K562 (cell line): Measurements from ENCODE around the gene AKR1A1. TPM values are rescaled to one million over a fixed set of nuclear protein-coding genes. Genes with fewer than 3 reads are reported as not detected.
A peak's percentile ranks its signal among the peaks of the same experiment; 100 is the strongest.

Source experiments
- EP400 ChIP-seq: fragments of 450-650 bp; IDR thresholded peaks from 2 replicates; pipeline ENCODE4 v1.6.1; 2017; ENCODE audit warnings: antibody characterized with exemption, mild to moderate bottlenecking, moderate library complexity
- FOXO4 ChIP-seq: fragments of 450-650 bp; formaldehyde crosslinking; IDR thresholded peaks from 2 replicates; pipeline ENCODE4 v1.4.0; 2020; ENCODE audit warnings: mild to moderate bottlenecking, moderate library complexity
- GMEB1 ChIP-seq: fragments of 250-450 bp; sonication (Bioruptor Pico); IDR thresholded peaks from 2 replicates; pipeline ENCODE4 v1.4.0; 2020; ENCODE audit warnings: mild to moderate bottlenecking
- GTF2A2 ChIP-seq: IDR thresholded peaks from 2 replicates; pipeline ENCODE4 v1.6.1; 2016; ENCODE audit warnings: mild to moderate bottlenecking, missing genetic modification characterization, missing compliant biosample characterization
- HNRNPLL ChIP-seq: fragments of 200-400 bp; formaldehyde crosslinking; IDR thresholded peaks from 2 replicates; pipeline ENCODE4 v1.6.1; 2017; ENCODE audit warnings: low read length, low read depth, mild to moderate bottlenecking; ENCODE audit not compliant: poor library complexity, severe bottlenecking
- ILF3 ChIP-seq: fragments of 450-650 bp; IDR thresholded peaks from 2 replicates; pipeline ENCODE4 v1.6.1; 2018; ENCODE audit warnings: antibody characterized with exemption, mild to moderate bottlenecking, moderate library complexity, borderline replicate concordance
- IRF1 ChIP-seq: sonication (generic); formaldehyde crosslinking; IDR thresholded peaks from 2 replicates; pipeline ENCODE4 v1.8.0; 2022; ENCODE audit warnings: missing genetic modification reagents, mild to moderate bottlenecking, borderline replicate concordance
- KDM1A ChIP-seq, 2 experiments: fragments of 450-650 bp; IDR thresholded peaks; 2 replicates each; pipeline ENCODE4 v1.6.1; 2016; ENCODE audit warnings: mild to moderate bottlenecking in 2 of 2
- LCOR ChIP-seq: sonication (generic); formaldehyde crosslinking; IDR thresholded peaks from 2 replicates; pipeline ENCODE4 v1.8.0; 2022; ENCODE audit warnings: mild to moderate bottlenecking, missing genetic modification reagents
- MTA2 ChIP-seq: fragments of 450-650 bp; IDR thresholded peaks from 2 replicates; pipeline ENCODE4 v1.6.1; 2016; ENCODE audit warnings: low read depth
- MTA3 ChIP-seq: fragments of 450-650 bp; formaldehyde crosslinking; IDR thresholded peaks from 2 replicates; pipeline ENCODE4 v1.6.1; 2017; ENCODE audit warnings: mild to moderate bottlenecking, borderline replicate concordance
- MTF1 ChIP-seq: fragments of 250-450 bp; sonication (Bioruptor Pico); IDR thresholded peaks from 2 replicates; pipeline ENCODE4 v1.9.0; 2021; ENCODE audit warnings: moderate library complexity, mild to moderate bottlenecking, inconsistent platforms, borderline replicate concordance
- NFIC ChIP-seq: fragments of 450-650 bp; IDR thresholded peaks from 2 replicates; pipeline ENCODE4 v1.6.1; 2017; ENCODE audit warnings: mild to moderate bottlenecking, inconsistent platforms
- NRF1 ChIP-seq, 2 experiments: fragments of 450-650 bp; IDR thresholded peaks in 1 of 2; conservative IDR thresholded peaks in 1 of 2; 2 replicates each; pipeline ENCODE4 v1.6.1; 2014; ENCODE audit warnings: mild to moderate bottlenecking in 2 of 2
- PCBP1 ChIP-seq: fragments of 200-400 bp; formaldehyde crosslinking; IDR thresholded peaks from 2 replicates; pipeline ENCODE4 v1.6.1; 2018; ENCODE audit warnings: mild to moderate bottlenecking, low read depth, low read length; ENCODE audit not compliant: poor library complexity, severe bottlenecking
- RB1 ChIP-seq: fragments of 450-650 bp; IDR thresholded peaks from 2 replicates; pipeline ENCODE4 v1.6.1; 2017; ENCODE audit warnings: low read depth, mild to moderate bottlenecking
- SIX5 ChIP-seq, 2 experiments: IDR thresholded peaks; 2 replicates each; pipeline ENCODE4 v1.6.1; 2011; ENCODE audit warnings: low read length in 2 of 2, borderline replicate concordance in 1 of 2, low read depth in 1 of 2, mild to moderate bottlenecking in 1 of 2, moderate library complexity in 1 of 2; ENCODE audit not compliant: insufficient read depth in 1 of 2
- TOE1 ChIP-seq, 2 experiments: fragments of 450-650 bp in 1 of 2; sonication (generic) in 1 of 2; formaldehyde crosslinking in 1 of 2; IDR thresholded peaks; 2 replicates each; pipeline versions ENCODE4 v1.7.1 to v1.8.0; 2016 to 2022; ENCODE audit warnings: borderline replicate concordance in 2 of 2, mild to moderate bottlenecking in 2 of 2, antibody characterized with exemption in 1 of 2, inconsistent platforms in 1 of 2, low read depth in 1 of 2, missing genetic modification reagents in 1 of 2, moderate library complexity in 1 of 2
- ZBTB9 ChIP-seq: fragments of 450-650 bp; formaldehyde crosslinking; IDR thresholded peaks from 2 replicates; pipeline ENCODE4 v1.4.0; 2020; ENCODE audit warnings: mild to moderate bottlenecking, moderate library complexity
- ZNF398 ChIP-seq: fragments of 250-450 bp; sonication (Bioruptor Pico); IDR thresholded peaks from 2 replicates; pipeline ENCODE4 v1.8.0; 2021; ENCODE audit warnings: moderate library complexity, mild to moderate bottlenecking, inconsistent platforms
- polyA plus RNA-seq, 8 experiments: library from polyadenylated mRNA; depleted of rRNA in 4 of 8; stranded (reverse) in 5 of 8; unstranded in 3 of 8; fragments of >200 nt; fragmentation: Nextera tagmentation in 2 of 8; fragmentation: Illumina TruSeq in 1 of 8; extraction: Ambion mirVana in 2 of 8; extraction: Trizol in 1 of 8; gene quantifications; 2 replicates each; pipeline versions ENCODE4 v1.2.1 to v1.2.3, GENCODE V29; 2011 to 2014; ENCODE audit warnings: inconsistent platforms in 1 of 8, missing spikeins in 1 of 8
- total RNA-seq, 7 experiments: library from RNA; depleted of rRNA in 6 of 7; stranded (reverse); fragments of >200 nt in 6 of 7; fragmentation: Illumina TruSeq in 2 of 7; extraction: Trizol in 2 of 7; gene quantifications; 2 replicates each; pipeline versions ENCODE4 v1.2.1 to v1.2.3, GENCODE V29; 2011 to 2021; ENCODE audit warnings: low replicate concordance in 1 of 7

AKR1A1 gene
- total and polyA plus RNA-seq, 9 of the 15 experiments (the other 6 are each of a cell fraction or from before 2014, with no cell fraction given): 68.6 to 211 (median 132) TPM

GRCh38 chr1:45583666-45584350 lies 33.2 kb downstream of the AKR1A1 start, which contains the start of gene NASP (continued):
- TF ChIP-seq SIX5 (IDR thresholded peaks at IDR 0.05; ENCODE audit: borderline replicate concordance in 1 of 2, insufficient read depth in 1 of 2, low read depth in 1 of 2, low read length in 2 of 2): no peak
- TF ChIP-seq GMEB1 (CRISPR knock-in tag): no peak
- peak; percentile 99 for TF ChIP-seq GTF2A2 (tag)
- no peak for TF ChIP-seq ZBTB9
- peak; percentile 70 for TF ChIP-seq HNRNPLL
- TF ChIP-seq PCBP1: no peak
- no peak for TF ChIP-seq MTA2
- no peak for TF ChIP-seq MTF1 (CRISPR knock-in tag)
- TF ChIP-seq ILF3: no peak; the same call in 1 of the 2 replicates
- TF ChIP-seq FOXO4 (CRISPR knock-in tag): no peak
- TF ChIP-seq ZNF398 (CRISPR knock-in tag): no peak
- no peak for TF ChIP-seq NRF1 (conservative IDR thresholded peaks at IDR 0.05 in 1 of 2, IDR thresholded peaks at IDR 0.05 in 1 of 2)
- no peak for TF ChIP-seq KDM1A (IDR thresholded peaks at IDR 0.05)
- peak; percentile 93 for TF ChIP-seq TOE1 (IDR thresholded peaks at IDR 0.05; ENCODE audit: borderline replicate concordance)
- TF ChIP-seq TOE1 (CRISPR knock-in tag; IDR thresholded peaks at IDR 0.05; ENCODE audit: borderline replicate concordance, low read depth): 0 out of 2 replicates have a peak, but pooled peaks have one; percentile 21
- TF ChIP-seq NFIC: peak; percentile 77
- TF ChIP-seq IRF1 (CRISPR knock-in tag): no peak
- TF ChIP-seq LCOR (CRISPR knock-in tag): 0 out of 2 replicates have a peak, but pooled peaks have one; percentile 8
- peak; percentile 96 for TF ChIP-seq EP400
- TF ChIP-seq RB1: peak; percentile 6; the same call in 1 of the 2 replicates
- peak; percentile 99 for TF ChIP-seq MTA3
